AG04449 (cell line): ENCODE data around the gene SPINT4.
"Not testable (repeated sequence)": the region's sequence is repeated elsewhere in the genome, so short reads cannot be mapped to it uniquely, and the experiment has no call there.

Experiments used
- CTCF ChIA-PET: fragments of 350-600 bp; formaldehyde crosslinking; extraction: SDS; loops from one replicate; lab custom pipeline; 2021; ENCODE audit warnings: antibody characterized with exemption; lab: Yijun Ruan, JAX
- POLR2A ChIA-PET: fragments of 400-600, 350-600 bp; formaldehyde crosslinking; extraction: SDS; loops from one replicate; lab custom pipeline; 2020; ENCODE audit warnings: antibody characterized with exemption, inconsistent platforms; lab: Yijun Ruan, JAX
- DNase-seq: peaks from one replicate; pipeline ENCODE4 v3.0.0-alpha.2; 2010; ENCODE audit warnings: low read depth, low spot score
- H3K4me3 ChIP-seq: 2 replicates; pipeline ENCODE4 v1.5.1; 2011; ENCODE audit warnings: low read depth, mild to moderate bottlenecking, control low read depth, low read length
- CTCF ChIP-seq: IDR thresholded peaks from one replicate; pipeline ENCODE4 v1.5.1; 2011; ENCODE audit warnings: mild to moderate bottlenecking, moderate library complexity, low read length, control low read depth, inconsistent platforms; ENCODE audit not compliant: insufficient read depth; ENCODE audit errors: missing control alignments

The SPINT4 gene

GRCh38 chr20:45701104-45701503 lies 21.0 kb upstream of the SPINT4 start:
- no peak for TF ChIP-seq CTCF
- ChIA-PET POLR2A (no interaction called here), CTCF (no interaction called here)

GRCh38 chr20:45701873-45702272 lies 20.3 kb upstream of the SPINT4 start, which contains the start of gene WFDC13:
Gene WFDC13 (plus strand): TSS chr20:45702038. CDS start chr20:45702124, 86 bp downstream.
- H3K4me3 ChIP-seq: no peak within 1 kb of the TSS
- no peak for DNase-seq
- ChIA-PET POLR2A (no interaction called here), CTCF (no interaction called here)
- no peak for TF ChIP-seq CTCF

More at GRCh38 chr20:45701104-45701503, 21.0 kb upstream of the SPINT4 start:
- DNase-seq: no peak
- no peak overlapping the region for H3K4me3 ChIP-seq

GRCh38 chr20:45704969-45705637 lies 17.0 kb upstream of the SPINT4 start, which contains the start of gene WFDC10B:
Gene WFDC10B (minus strand): TSS chr20:45705019. CDS start chr20:45685992, 19,027 bp downstream.
- CTCF ChIA-PET: no interaction called here
- POLR2A ChIA-PET: no interaction called here
- no peak for TF ChIP-seq CTCF
- H3K4me3 ChIP-seq: no peak within 1 kb of the TSS
- DNase-seq: no peak

GRCh38 chr20:45716141-45716688 lies 5.9 kb upstream of the SPINT4 start:
- H3K4me3 ChIP-seq, POLR2A ChIA-PET, CTCF ChIA-PET, DNase-seq: not testable (repeated sequence)

GRCh38 chr20:45725134-45725533 lies 3.0 kb downstream of the SPINT4 start:
- POLR2A ChIA-PET: no interaction called here

GRCh38 chr20:45727044-45727443 lies 4.9 kb downstream of the SPINT4 start:
- DNase-seq: no peak
- ChIA-PET CTCF (interaction anchor here (1.6 kb wide), 1 partner anchor 24 kb away, joined by 3 read pairs; no protein-coding TSS in a partner anchor), POLR2A (no interaction called here)
- no peak for TF ChIP-seq CTCF
- no peak overlapping the region for H3K4me3 ChIP-seq

More at GRCh38 chr20:45725134-45725533, 3.0 kb downstream of the SPINT4 start:
- no peak overlapping the region for H3K4me3 ChIP-seq
- CTCF ChIA-PET: no interaction called here
- DNase-seq: no peak
- TF ChIP-seq CTCF: no peak
